Left colon (tissue), 2 donors: ENCODE measurements around the gene BNIP3. TPM values are rescaled to one million over a fixed set of nuclear protein-coding genes. Genes with fewer than 3 reads are reported as not detected.

Source experiments
- ATAC-seq: fragments of 200-7000 bp; cut with Tn5 transposase; one replicate; pipeline ENCODE4 v1.9.1; 2020; ENCODE audit warnings: mild to moderate bottlenecking, moderate library complexity
- DNase-seq, 2 donors: peaks; one replicate each; pipeline ENCODE4 v3.0.0-alpha.2; 2020
- intact Hi-C, 2 donors: fragments of 100-400 bp; cut with DNase I in 1 of 2; cut with micrococcal nuclease in 1 of 2; formaldehyde crosslinking; loops; one replicate each; pipeline versions ENCODE4 v1.11.2 to v1.14.0; 2022; cut with DNase I, micrococcal nuclease
- total RNA-seq, 2 donors: library from RNA; stranded (reverse); fragmentation: NEBNext Ultra II Directional; extraction: Animal tissue kit (Norgen Biotek cat#: 25700); gene quantifications; one replicate each; pipeline ENCODE4 v1.2.1, GENCODE V29; 2021
- donor health status: DM: no; HTN: no; CAD: no.
- donor health status: DM: yes; HTN: yes; CAD: no.

Gene BNIP3
- total RNA-seq, 2 donors from 2014 or later, result 4.7 to 9.4 TPM

GRCh38 chr10:131942455-131942854 lies 39.3 kb downstream of the BNIP3 start:
- intact Hi-C loops, result no loop called here
- DNase-seq, result no peak
- ATAC-seq, result no peak

DNA sequence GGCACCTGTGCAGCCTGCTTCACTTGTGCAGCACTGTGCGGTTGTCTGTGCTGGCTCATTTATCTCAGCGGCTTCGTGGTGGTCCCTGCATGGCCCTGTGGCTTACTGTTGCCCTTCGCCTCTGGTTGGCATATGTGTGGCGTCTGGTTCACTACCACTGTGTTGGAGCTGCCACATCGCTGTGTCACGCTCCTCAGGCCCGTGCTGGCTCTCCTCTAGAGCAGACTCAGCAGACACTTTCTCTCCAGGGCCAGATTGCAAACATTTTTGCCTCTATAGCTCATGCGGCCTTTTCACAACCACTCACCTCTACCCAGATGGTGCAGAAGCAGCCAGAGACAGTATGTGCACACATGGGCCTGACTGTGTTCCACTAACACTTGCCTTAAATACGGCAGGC lies 43.0 kb downstream of the BNIP3 start:
- DNase-seq (no peak), ATAC-seq (no peak)
- intact Hi-C loops, result no loop called here

DNA sequence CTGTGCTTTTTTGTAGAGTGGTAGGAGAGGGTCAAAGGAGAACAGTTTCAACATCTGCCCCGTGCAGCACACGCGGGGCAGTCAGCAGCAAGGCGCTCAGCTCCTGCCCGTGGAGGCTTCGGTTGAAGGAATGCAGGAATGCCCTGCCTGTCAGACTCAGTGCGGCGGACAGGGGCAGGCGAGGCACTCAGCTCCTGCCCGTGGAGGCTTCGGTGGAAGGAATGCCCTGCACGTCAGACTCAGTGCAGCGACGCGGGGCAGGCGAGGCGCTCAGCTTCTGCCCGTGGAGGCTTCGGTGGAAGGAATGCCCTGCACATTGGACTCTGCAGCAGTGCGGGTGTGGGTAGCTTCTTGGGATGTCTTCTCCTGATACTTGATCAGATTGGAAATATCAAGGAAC lies 43.9 kb downstream of the BNIP3 start:
- intact Hi-C loops, result no loop called here
- DNase-seq, result no peak
- no peak for ATAC-seq

DNA sequence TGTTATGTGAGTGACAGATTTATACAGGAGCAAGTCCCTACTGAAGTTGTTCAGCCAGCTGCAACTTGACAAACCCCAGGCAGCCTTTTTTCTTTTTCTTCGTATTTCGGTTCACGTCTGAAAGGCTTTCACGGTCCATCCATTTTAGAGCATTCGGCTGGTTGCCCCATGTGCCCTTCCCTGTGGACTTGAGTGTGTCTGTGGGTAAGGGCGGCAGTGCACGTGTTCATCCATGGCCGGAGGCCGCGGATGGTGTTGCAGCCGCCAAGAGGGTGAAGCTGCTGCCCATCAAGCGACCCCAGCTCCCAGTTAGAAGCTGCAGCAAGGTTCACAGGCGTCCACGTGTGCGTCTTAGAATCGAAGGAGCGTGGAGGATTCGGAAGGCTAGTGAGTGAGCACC lies 45.0 kb downstream of the BNIP3 start:
- ATAC-seq (no peak), DNase-seq (no peak)
- intact Hi-C loops, result no loop called here

- DNase-seq (no peak), ATAC-seq (no peak)
- intact Hi-C loops, result no loop called here
These were observed 45.4 kb downstream of the BNIP3 start for GRCh38 chr10:131936294-131936693.

- ATAC-seq (no peak), DNase-seq (no peak)
- intact Hi-C loops, result no loop called here
These were observed 46.5 kb downstream of the BNIP3 start for GRCh38 chr10:131935260-131935659.

GRCh38 chr10:131934769-131935168 lies 47.0 kb downstream of the BNIP3 start:
- DNase-seq, result no peak

DNA sequence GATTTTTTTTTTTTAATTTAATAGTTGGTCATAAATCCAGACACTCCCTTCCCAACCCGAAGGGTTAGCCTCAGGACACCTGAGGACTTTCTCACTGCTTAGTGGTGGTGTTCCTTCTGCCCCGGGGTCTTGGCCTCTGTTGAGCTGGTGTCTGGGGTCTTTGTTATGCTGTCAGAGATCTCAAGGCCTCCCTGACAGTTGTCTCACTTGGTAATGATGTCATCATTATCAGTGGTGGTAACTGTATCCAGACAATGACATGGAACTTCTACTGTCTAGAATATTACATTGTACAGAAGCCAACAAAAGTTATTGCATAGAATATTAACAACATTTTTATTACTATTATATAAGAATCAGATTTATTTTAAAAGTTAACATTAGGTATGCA lies 48.0 kb downstream of the BNIP3 start:
- intact Hi-C loops, result no loop called here
- ATAC-seq, result peak; percentile 63
- no peak for DNase-seq

More at GRCh38 chr10:131934769-131935168, 47.0 kb downstream of the BNIP3 start:
- intact Hi-C loops, result no loop called here
- no peak for ATAC-seq

DNA sequence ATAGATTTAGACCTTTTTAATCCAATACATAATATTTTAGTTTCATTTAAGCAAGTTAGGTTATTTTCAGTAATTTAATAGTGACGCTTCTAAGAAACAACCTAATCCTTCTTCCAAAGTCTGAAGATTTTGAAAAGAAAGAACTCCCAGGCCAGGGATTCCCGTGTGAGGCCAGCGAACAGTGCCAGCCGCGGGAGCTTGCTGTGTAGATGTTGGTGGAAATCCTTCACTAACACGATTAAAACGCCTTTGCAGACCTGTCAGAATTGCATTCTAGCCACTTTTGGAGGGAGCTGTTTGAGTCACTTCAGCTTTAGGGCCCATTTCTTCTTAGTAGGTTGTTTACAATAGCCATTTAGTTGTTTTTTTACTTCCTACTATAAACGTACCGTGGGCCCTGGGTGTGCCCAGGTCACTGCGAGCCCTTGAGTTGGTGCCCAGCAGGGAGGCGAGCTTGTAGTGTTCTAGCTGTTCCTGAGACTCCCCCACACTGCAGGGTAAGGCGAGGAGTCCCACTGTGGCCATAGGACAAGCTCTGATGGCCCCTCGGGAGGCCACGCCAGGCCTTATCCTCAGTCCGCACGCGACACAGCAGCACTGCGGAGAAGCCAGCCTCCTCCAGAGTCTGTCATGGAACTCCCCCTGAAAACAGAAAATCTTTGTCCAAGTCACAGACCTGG lies 48.6 kb downstream of the BNIP3 start:
- ATAC-seq, result peak; percentile 93
- intact Hi-C loops, result no loop called here
- DNase-seq, result peak; percentile 42 to 46

GRCh38 chr10:131931981-131932380 lies 49.7 kb downstream of the BNIP3 start:
- intact Hi-C loops, result no loop called here
- ATAC-seq (no peak), DNase-seq (no peak)

GRCh38 chr10:131930586-131931330 lies 51.0 kb downstream of the BNIP3 start:
- no peak for ATAC-seq
- intact Hi-C loops, result no loop called here
- no peak for DNase-seq

DNA sequence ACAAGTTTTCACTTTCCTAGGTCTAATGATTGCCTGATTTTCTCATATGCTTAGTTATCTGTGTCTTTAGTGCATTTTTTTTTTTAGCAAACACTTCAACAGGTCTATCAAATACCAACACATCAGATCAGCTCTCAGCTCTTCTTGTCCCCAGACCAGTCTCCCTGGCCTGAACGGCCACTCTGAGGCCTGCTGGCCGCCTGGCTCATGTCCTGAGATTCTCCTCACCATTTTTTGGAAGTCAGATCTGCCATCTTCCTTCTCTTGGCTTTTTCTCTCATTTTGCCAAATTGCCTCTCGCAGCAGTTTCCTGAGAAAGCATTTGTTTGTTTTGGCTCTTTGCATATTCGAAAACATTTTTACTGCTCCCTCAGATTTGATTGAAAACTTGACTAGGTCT lies 51.6 kb downstream of the BNIP3 start:
- intact Hi-C loops, result no loop called here

DNA sequence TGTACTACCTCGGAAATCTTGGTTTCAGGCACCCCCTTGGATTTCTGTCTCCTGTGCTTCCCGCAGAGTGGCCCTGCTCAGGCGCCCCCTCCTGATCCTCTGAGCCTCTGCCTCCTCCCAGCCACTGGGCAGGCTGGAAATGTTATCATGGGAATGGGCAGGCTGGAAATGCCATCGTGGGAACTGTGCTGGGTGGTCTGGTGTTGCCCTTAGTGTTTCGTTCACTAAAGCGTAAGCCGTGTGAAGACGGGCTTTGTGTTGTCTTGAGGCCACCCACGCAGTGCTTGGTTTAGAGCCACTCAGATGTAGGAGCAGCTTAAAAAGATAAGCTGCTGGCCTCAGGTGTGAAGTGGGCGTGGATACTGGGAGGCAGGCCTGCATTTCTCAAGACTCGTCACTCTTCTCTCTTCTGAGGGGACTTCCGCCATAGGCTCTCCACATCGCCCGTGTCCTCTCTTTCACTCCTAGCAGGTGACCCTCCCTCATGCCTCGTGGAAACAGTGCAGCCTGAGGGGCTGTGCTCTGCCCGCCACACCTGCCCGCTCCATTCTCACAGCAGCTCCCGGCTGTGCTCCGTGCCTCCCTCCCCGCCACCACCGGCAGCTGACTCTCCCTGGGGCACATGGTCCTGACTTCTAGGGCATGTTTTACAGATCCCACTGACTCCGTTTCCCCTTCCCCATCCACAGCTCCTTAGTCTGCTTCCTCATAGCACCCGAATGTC lies 52.4 kb downstream of the BNIP3 start:
- intact Hi-C loops, result no loop called here
- no peak for ATAC-seq
- DNase-seq, result no peak

More for the DNA sequence above, 51.6 kb downstream of the BNIP3 start:
- no peak for DNase-seq
- ATAC-seq, result no peak

- ATAC-seq, result no peak
- intact Hi-C loops, result no loop called here
- no peak for DNase-seq
These were observed 53.3 kb downstream of the BNIP3 start for GRCh38 chr10:131928248-131929095.

- no peak for ATAC-seq
- no peak for DNase-seq
- intact Hi-C loops, result no loop called here
These were observed 54.8 kb downstream of the BNIP3 start for GRCh38 chr10:131926743-131927595.

- DNase-seq, result no peak
- ATAC-seq, result no peak
- intact Hi-C loops, result no loop called here
These were observed 55.5 kb downstream of the BNIP3 start for GRCh38 chr10:131926253-131926652.

DNA sequence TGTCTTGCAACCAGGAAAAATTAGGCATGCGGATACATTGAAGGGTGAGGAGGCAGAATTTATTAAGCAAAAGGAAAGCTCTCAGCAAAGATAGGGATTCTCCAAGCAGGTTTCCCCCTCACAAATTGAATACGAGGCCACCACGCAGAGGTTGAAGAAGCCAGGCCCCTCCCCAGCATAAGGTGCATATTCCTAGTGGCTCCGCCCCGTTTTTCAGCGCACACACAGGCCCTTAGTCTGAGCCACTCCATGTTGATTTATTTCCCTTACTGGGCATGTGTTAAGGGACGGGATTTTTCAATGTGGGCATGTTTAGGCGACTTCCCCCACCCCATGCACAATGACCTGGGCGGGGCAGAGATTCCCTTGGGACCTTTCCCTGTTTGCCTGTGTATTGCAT lies 56.0 kb downstream of the BNIP3 start:
- ATAC-seq (peak; percentile 8), DNase-seq (no peak)
- intact Hi-C loops, result no loop called here

- ATAC-seq, result no peak
- intact Hi-C loops, result no loop called here
- no peak for DNase-seq
These were observed 56.6 kb downstream of the BNIP3 start for GRCh38 chr10:131925011-131925649.
